HG03108 (cell line): ENCODE data around the gene KCNIP1.

Source experiments
- ATAC-seq: cut with Tn5 transposase; IDR thresholded peaks from one replicate; pipeline ENCODE4 v1.9.1; 2021; ENCODE audit warnings: moderate library complexity; ENCODE audit not compliant: unreplicated experiment

The KCNIP1 gene

DNA sequence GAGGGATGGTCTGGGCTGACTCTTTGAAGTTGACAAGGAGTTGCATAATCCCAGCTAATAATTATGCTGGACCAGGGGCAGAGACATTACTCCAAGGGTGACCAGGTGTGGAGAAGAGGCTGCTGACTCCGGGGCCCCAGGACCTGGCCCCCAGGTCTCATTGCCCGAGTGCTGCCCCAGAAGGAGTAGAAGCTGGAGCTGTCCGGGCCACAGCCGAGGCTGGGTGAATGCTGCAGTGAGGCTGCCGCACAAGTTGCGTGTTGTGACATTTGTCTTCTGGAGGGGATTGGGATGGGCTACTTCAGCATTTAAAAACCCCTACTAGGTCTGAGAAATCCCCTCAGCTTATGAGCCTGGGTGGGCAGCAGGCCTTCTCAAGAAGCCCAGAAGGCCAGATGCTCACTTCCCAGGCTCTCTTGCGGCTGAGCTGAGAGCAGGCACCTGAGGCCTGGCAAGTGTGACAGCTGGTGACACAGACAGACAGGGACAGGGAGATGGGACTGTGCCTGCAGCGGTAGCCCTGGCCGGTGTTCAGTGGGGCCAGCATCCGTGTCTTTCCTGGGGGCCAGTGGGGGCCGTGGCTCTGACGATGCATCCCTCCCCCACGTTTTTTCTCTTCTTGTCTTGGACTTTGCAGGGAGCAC lies 122.8 kb downstream of the KCNIP1 start:
- ATAC-seq = no peak

GRCh38 chr5:170627271-170627670 lies 123.5 kb downstream of the KCNIP1 start:
- ATAC-seq = no peak

DNA sequence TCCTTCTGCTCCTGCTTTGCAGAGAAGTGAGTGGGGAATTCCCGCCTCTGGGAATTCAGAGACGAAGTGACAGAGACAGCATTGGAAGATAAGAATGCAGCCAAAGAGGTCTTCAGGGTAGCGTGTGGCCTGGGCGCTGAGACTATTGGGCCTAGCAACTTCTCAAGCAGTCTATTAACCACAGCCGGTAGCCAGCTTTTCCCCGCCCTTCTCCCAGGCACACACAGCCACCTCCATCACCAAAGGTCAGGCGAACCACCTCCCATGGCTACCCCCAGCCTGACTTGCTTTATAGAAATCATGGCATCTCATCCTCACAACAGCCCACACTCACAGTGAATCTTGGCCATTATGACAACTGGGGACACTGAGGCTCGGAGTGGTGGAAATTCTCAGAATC lies 124.2 kb downstream of the KCNIP1 start:
- no peak for ATAC-seq

GRCh38 chr5:170628691-170629565 lies 125.1 kb downstream of the KCNIP1 start:
- no peak for ATAC-seq

DNA sequence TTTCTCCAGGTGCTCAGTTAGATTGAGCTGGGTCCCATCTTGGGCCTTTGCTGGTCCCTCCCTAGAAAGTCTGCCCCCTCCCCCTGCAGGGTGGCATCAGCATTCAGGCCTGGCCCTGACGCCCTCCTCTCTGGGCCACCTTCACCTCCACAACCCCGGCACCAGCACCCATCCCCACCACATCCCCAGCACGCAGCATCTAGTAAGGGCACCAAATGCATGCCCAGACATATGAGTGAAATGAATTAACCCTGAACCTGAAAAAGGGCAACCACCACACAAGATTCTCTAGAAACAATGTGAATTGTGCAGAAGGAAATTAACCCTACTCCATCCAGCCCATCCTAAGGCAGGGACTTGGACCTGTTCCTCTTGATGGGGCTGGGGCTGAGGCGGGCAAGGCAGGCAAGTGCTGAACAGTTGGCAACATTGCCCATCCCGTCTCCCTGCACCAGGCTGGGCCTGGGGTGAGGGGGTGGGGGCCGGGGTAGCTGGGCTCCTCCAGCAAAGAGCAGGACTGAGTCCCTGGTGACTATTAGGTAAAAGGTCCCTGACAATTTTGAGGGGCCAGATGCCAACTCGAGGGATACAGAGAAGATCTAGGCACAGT lies 125.9 kb downstream of the KCNIP1 start:
- no peak for ATAC-seq

GRCh38 chr5:170630226-170630625 lies 126.4 kb downstream of the KCNIP1 start:
- no peak for ATAC-seq

GRCh38 chr5:170630711-170631141 lies 126.9 kb downstream of the KCNIP1 start:
- no peak for ATAC-seq

DNA sequence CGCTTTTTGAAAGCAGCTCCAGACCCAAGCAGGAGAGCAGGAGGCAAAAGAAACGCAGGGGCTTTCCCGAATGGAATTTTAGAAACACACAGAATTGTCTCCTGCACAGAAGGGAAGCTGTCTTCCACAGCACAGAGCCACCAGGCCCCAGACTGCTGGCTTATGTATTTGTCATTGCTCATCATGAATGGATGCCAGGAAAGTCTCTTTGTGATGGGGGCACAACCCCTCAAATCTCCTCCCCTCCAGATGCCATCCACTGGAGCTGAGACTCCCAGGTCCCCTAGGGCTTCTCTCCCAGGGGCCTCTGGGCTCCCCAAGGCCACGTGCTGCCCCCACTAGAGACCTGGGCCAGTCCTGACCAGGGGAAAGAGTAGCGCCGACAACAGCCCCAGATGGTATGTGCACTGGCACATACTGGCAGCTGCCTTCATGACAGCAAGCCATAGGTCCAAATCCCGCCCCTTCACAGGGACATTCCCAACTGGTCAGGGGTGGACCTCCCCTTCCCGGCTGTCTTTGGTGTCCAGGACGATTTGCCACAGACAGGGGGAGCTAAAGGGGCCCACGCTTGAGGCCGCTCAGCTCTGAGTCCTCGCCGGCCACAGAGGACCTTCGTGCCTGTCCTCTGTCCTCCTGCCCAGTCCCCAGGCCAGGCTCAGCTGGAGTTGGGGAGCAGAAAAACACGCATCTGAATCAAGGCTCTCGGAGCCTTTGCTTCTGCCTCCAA lies 127.8 kb downstream of the KCNIP1 start:
- ATAC-seq = no peak

DNA sequence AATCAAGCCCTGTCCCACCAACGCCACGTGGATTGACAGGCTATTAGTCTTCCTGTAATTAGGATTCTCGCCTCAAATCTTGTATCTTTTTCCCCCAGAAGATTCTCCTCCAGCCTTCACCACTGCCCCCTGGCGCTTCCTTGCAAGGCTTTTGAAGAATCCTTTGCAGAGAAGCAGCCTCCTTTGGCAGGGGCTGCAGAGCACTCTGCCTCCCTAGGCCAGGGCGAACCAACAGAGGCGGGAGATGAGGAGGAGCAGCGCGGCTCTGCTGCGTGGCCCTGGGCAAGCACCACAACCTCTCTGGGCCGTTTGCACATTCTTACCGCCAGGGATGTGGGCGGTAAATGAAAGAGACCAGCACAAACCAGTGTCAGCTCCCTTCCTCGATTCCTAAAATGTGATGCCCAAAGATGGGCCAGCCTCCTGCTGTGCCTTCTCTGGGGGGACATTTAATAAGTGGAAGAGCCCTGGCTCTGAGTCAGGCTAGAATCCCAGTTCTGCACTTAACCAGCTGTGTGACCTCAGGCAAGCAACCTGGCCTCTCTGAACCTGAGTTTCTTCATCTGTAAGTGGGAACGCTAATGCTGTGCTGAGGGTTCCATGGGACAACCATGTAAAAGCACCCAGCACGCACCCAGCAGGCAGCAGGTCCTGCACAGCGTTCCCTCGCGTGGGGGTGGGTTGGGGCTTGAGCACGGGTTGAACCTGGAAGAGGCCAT lies 128.6 kb downstream of the KCNIP1 start:
- ATAC-seq = no peak

DNA sequence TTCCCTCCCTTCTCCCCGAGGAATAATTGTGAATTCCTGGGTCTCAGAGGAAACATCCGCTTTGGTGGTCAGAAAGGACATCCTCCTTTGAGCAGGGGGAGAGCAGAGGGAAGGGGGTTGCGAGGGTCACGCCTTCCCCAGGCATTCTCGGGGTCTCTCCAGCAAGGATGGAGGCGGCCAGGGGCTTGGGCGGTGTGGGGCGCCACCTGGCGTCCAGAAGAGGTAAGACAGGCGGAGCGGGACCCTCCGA lies 129.1 kb downstream of the KCNIP1 start:
- ATAC-seq = no peak

DNA sequence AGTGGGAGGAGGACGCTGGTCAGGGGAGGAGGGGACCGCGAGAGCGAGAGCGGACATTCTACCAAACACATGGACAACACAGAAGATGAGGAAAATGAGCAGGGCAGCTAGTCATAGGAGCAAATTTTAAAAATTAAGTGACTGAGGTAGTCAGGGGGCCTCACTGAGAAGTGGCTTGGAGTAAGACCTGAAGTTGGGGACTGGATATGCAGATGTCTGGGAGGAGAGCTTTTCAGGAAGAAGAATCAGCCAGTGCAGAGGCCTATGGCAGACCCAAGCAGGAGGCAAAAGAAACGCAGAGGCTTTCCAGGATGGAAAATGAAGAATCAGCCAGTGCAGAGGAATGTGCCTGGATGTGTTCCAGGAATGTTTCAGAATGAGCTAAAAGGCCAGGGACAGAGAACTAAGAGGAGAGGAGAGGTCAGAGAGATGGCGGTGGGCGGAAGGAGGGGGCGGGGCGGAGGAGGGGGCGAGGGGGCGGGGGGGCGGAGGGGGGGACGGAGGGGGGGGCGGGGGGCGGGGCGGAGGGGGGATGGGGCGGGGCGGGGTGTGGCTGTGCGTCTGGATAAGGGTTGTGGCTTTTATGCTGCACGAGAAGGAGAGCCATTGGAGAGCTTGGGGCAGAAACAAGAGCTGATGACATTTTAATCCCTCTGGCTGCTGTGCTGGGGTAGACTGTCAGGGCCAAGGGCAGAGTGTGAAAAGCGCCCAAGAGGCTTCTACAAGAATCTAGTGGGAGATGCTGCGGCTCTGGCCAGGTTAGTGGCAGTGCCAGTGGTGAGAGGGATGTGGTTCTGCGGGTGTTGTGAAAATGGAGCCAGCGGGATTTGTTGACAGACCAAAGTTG lies 129.6 kb downstream of the KCNIP1 start:
- ATAC-seq = no peak

- ATAC-seq = no peak
Observed at GRCh38 chr5:170634256-170634990, 130.6 kb downstream of the KCNIP1 start.

DNA sequence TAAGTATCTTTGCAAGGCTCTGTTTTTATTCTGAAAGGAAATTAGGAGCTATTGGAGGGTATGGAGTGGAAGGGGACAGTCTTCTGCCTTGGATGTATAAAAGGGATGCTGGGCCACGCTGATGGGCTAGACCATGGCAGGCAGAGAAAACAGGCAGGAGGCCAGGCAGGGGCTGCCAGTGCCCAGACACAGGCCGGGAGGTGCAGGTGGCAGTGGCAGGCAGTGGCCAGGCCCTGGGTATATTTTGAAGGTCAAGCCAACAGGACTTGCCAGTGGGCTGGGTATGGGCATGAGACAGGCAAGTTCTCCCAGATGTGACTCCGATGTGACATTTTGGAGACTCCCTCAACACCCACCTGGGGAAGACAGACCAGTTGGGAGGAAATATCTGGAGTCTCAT lies 131.9 kb downstream of the KCNIP1 start:
- ATAC-seq = no peak

- no peak for ATAC-seq
Observed at GRCh38 chr5:170636206-170636605, 132.4 kb downstream of the KCNIP1 start.

GRCh38 chr5:170636801-170637477 lies 133.1 kb downstream of the KCNIP1 start:
- ATAC-seq = no peak

DNA sequence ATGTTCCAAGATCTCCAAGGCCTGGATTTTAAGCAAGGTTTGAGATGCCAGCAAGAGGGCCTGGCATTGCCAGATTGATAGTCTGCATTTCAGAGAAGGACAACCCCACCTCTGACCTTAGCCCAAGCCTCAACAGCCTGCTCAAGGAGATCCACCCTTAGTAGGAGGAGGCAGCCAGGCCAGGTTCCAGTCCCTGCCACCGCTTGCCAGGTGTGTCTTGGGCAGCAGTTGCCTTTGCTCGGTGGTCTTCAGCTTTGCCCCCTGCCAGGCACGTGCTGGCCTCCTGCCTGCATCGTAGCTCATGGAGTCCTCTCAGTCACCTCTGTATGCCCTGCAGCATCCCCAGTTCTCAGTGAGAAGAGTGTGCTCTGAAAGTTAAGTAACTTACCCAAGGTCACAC lies 134.2 kb downstream of the KCNIP1 start:
- no peak for ATAC-seq

- no peak for ATAC-seq
Observed at GRCh38 chr5:170638454-170639220, 134.8 kb downstream of the KCNIP1 start.
